Measurements from ENCODE around the gene OR4F6.
A peak's percentile ranks its signal among the peaks of the same experiment; 100 is the strongest.

OR4F6 gene

DNA sequence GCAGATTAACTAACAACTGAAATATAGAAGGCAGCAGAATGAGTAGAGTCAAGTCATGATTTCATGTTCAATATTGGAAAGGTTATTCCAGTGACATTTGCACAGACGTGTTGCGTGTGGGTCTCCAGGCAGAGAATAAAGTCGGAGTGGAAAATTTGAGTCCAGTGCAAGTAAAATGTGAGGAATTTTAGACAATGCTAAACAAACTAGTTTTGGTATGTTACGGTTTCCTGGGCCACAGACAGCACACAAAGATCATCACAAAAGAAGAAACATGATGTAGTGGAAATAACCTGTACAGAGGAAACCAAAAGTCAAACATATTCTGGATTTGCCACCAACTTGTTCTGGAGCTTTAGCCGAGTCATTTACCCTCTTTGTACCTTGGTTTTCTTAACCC lies 367 bp downstream of the OR4F6 start:
- H3K27me3 ChIP-seq (ENCODE audit: control insufficient read depth in 3 of 3, insufficient read depth in 3 of 3, low read depth in 1 of 3, low read length in 3 of 3): peaks cover 0 to 5% (median 0%) of the 10 kb centered on the region in 3 experiments
- no peak overlapping the region for H3K4me2 ChIP-seq (ENCODE audit: insufficient read depth, low read length, poor library complexity, severe bottlenecking)
- H3K4ac ChIP-seq (ENCODE audit: low read length): no peak overlapping the region
- no peaks in the 10 kb centered on the region for H3K9me3 ChIP-seq (replicated peaks in 1 of 2; ENCODE audit: control insufficient read depth in 2 of 2, insufficient read depth in 1 of 2, low read depth in 1 of 2, low read length in 2 of 2)
- no peak overlapping the region for H3K4me3 ChIP-seq (ENCODE audit: low read length in 2 of 2)
- H3K36me3 ChIP-seq (replicated peaks in 1 of 2; ENCODE audit: control insufficient read depth in 2 of 2, insufficient read depth in 2 of 2, low read length in 2 of 2): no peaks in the 10 kb centered on the region
- H4K91ac ChIP-seq (ENCODE audit: low read depth, low read length, poor library complexity): no peak overlapping the region
- H3K14ac ChIP-seq (ENCODE audit: low read length): no peak overlapping the region
- no peak overlapping the region for H2BK5ac ChIP-seq (ENCODE audit: low read length)
- no peak overlapping the region for H3K18ac ChIP-seq (ENCODE audit: low read length)
- no peak overlapping the region for H4K8ac ChIP-seq (ENCODE audit: low read depth, low read length)
- no peak overlapping the region for H3K27ac ChIP-seq (replicated peaks; ENCODE audit: low read length)
- no peak overlapping the region for H2AK5ac ChIP-seq (ENCODE audit: low read depth, low read length)
- WGBS, 2 donors (ENCODE audit: extremely low coverage in 2 of 2, insufficient read length in 2 of 2, insufficient replicate concordance in 1 of 2): no CpG with 5 or more reads among the region's 5 CpGs
- no peak overlapping the region for H3K9ac ChIP-seq (ENCODE audit: low read depth, low read length, poor library complexity)
- no peak for DNase-seq (ENCODE audit: low spot score)
- no peak overlapping the region for H2BK120ac ChIP-seq (ENCODE audit: low read depth, low read length)
- no peaks in the 10 kb centered on the region for H3K79me1 ChIP-seq (ENCODE audit: low read depth, low read length)
- H2AFZ ChIP-seq (ENCODE audit: low read length): no peak overlapping the region
- no peaks in the 10 kb centered on the region for H3K4me1 ChIP-seq (ENCODE audit: control insufficient read depth in 2 of 2, insufficient read depth in 1 of 2, low read depth in 1 of 2, low read length in 2 of 2)
- H2BK12ac ChIP-seq (ENCODE audit: low read length): no peak overlapping the region
- H3K23ac ChIP-seq (ENCODE audit: low read depth, low read length, poor library complexity): no peak overlapping the region
- H2BK15ac ChIP-seq (ENCODE audit: low read length): no peak overlapping the region

DNA sequence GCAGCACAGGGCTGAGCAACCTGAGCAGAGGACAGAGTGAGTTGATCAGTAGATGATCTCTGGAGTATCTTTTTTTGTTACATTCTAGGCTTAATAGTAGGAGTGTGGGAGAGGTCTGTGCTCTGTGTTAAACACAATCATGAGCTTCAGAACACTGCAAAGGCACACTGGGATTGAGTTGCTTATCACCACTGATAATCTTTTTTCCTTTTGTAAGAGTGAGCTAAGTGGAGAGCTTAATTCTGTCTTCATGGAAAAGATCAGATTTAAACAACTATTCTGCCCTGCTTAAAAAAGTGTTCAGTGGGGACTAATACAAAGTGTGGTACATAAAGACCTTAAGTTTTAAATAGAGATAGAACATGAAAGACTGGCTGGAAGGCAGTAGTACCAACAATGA lies 1.1 kb downstream of the OR4F6 start:
- Histone ChIP-seq H2BK5ac (ENCODE audit: low read length) (no peak overlapping the region), H4K8ac (ENCODE audit: low read depth, low read length) (no peak overlapping the region), H3K79me1 (ENCODE audit: low read depth, low read length) (no peaks in the 10 kb centered on the region), H3K4me1 (ENCODE audit: control insufficient read depth in 2 of 2, insufficient read depth in 1 of 2, low read depth in 1 of 2, low read length in 2 of 2) (no peaks in the 10 kb centered on the region), H3K36me3 (replicated peaks in 1 of 2; ENCODE audit: control insufficient read depth in 2 of 2, insufficient read depth in 2 of 2, low read length in 2 of 2) (no peaks in the 10 kb centered on the region), H3K23ac (ENCODE audit: low read depth, low read length, poor library complexity) (no peak overlapping the region), H3K14ac (ENCODE audit: low read length) (no peak overlapping the region), H3K9me3 (replicated peaks in 1 of 2; ENCODE audit: control insufficient read depth in 2 of 2, insufficient read depth in 1 of 2, low read depth in 1 of 2, low read length in 2 of 2) (no peaks in the 10 kb centered on the region), H3K4ac (ENCODE audit: low read length) (no peak overlapping the region), H3K27ac (replicated peaks; ENCODE audit: low read length) (no peak overlapping the region), H2AK5ac (ENCODE audit: low read depth, low read length) (no peak overlapping the region), H2AFZ (ENCODE audit: low read length) (no peak overlapping the region), H3K4me2 (ENCODE audit: insufficient read depth, low read length, poor library complexity, severe bottlenecking) (no peak overlapping the region), H2BK120ac (ENCODE audit: low read depth, low read length) (no peak overlapping the region), H3K18ac (ENCODE audit: low read length) (no peak overlapping the region), H2BK15ac (ENCODE audit: low read length) (no peak overlapping the region), H3K9ac (ENCODE audit: low read depth, low read length, poor library complexity) (no peak overlapping the region), H4K91ac (ENCODE audit: low read depth, low read length, poor library complexity) (no peak overlapping the region), H3K27me3 (ENCODE audit: control insufficient read depth in 3 of 3, insufficient read depth in 3 of 3, low read depth in 1 of 3, low read length in 3 of 3) (peaks cover 0 to 5% (median 0%) of the 10 kb centered on the region in 3 experiments), H2BK12ac (ENCODE audit: low read length) (no peak overlapping the region), H3K4me3 (ENCODE audit: low read length in 2 of 2) (no peak overlapping the region)
- no peak for DNase-seq (ENCODE audit: low spot score)

DNA sequence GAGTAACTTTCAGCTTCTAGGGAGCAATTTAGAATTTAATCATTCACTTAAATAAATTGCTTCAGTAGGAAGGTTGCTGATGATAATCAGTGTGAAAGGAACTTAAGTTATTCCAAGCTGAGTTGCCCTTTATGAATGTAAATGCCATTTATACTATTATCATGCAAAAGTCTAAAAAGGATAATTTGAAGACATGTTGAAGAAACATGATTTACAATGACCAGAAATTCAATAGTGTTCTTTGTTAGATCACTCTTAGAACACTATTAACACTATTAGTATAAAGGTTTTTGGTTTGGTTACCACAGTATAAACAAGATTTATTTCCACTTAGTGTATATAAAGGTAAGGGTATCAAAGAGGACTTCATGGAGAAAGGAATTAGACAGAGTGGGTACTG lies 1.6 kb downstream of the OR4F6 start:
- no peak overlapping the region for H4K91ac ChIP-seq (ENCODE audit: low read depth, low read length, poor library complexity)
- no peaks in the 10 kb centered on the region for H3K36me3 ChIP-seq (replicated peaks in 1 of 2; ENCODE audit: control insufficient read depth in 2 of 2, insufficient read depth in 2 of 2, low read length in 2 of 2)
- no peaks in the 10 kb centered on the region for H3K79me1 ChIP-seq (ENCODE audit: low read depth, low read length)
- no peak overlapping the region for H3K18ac ChIP-seq (ENCODE audit: low read length)
- H3K9ac ChIP-seq (ENCODE audit: low read depth, low read length, poor library complexity): no peak overlapping the region
- no peak overlapping the region for H2AK5ac ChIP-seq (ENCODE audit: low read depth, low read length)
- no peak overlapping the region for H3K23ac ChIP-seq (ENCODE audit: low read depth, low read length, poor library complexity)
- no peak for DNase-seq (ENCODE audit: low spot score)
- H3K4me2 ChIP-seq (ENCODE audit: insufficient read depth, low read length, poor library complexity, severe bottlenecking): no peak overlapping the region
- no peak overlapping the region for H2BK120ac ChIP-seq (ENCODE audit: low read depth, low read length)
- no peak overlapping the region for H2BK12ac ChIP-seq (ENCODE audit: low read length)
- H2BK5ac ChIP-seq (ENCODE audit: low read length): no peak overlapping the region
- no peak overlapping the region for H3K14ac ChIP-seq (ENCODE audit: low read length)
- H3K9me3 ChIP-seq (replicated peaks in 1 of 2; ENCODE audit: control insufficient read depth in 2 of 2, insufficient read depth in 1 of 2, low read depth in 1 of 2, low read length in 2 of 2): no peaks in the 10 kb centered on the region
- no peak overlapping the region for H3K27ac ChIP-seq (replicated peaks; ENCODE audit: low read length)
- H3K4me1 ChIP-seq (ENCODE audit: control insufficient read depth in 2 of 2, insufficient read depth in 1 of 2, low read depth in 1 of 2, low read length in 2 of 2): no peaks in the 10 kb centered on the region
- no peak overlapping the region for H3K4me3 ChIP-seq (ENCODE audit: low read length in 2 of 2)
- H3K27me3 ChIP-seq (ENCODE audit: control insufficient read depth in 3 of 3, insufficient read depth in 3 of 3, low read depth in 1 of 3, low read length in 3 of 3): peaks cover 0 to 5% (median 0%) of the 10 kb centered on the region in 3 experiments
- H3K4ac ChIP-seq (ENCODE audit: low read length): no peak overlapping the region
- H2BK15ac ChIP-seq (ENCODE audit: low read length): no peak overlapping the region
- H4K8ac ChIP-seq (ENCODE audit: low read depth, low read length): no peak overlapping the region
- no peak overlapping the region for H2AFZ ChIP-seq (ENCODE audit: low read length)

DNA sequence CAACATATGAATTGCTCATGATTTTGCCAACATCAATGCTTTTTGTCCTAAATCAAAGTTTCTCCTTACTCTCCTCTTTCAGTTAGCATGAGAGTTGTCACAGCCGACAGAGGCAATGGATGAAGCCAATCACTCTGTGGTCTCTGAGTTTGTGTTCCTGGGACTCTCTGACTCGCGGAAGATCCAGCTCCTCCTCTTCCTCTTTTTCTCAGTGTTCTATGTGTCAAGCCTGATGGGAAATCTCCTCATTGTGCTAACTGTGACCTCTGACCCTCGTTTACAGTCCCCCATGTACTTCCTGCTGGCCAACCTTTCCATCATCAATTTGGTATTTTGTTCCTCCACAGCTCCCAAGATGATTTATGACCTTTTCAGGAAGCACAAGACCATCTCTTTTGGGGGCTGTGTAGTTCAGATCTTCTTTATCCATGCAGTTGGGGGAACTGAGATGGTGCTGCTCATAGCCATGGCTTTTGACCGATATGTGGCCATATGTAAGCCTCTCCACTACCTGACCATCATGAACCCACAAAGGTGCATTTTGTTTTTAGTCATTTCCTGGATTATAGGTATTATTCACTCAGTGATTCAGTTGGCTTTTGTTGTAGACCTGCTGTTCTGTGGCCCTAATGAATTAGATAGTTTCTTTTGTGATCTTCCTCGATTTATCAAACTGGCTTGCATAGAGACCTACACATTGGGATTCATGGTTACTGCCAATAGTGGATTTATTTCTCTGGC lies 2.5 kb downstream of the OR4F6 start:
- Histone ChIP-seq H2BK5ac (ENCODE audit: low read length) (no peak overlapping the region), H4K91ac (ENCODE audit: low read depth, low read length, poor library complexity) (no peak overlapping the region), H3K27ac (replicated peaks; ENCODE audit: low read length) (no peak overlapping the region), H3K4me2 (ENCODE audit: insufficient read depth, low read length, poor library complexity, severe bottlenecking) (no peak overlapping the region), H2BK15ac (ENCODE audit: low read length) (no peak overlapping the region), H3K18ac (ENCODE audit: low read length) (no peak overlapping the region), H3K4ac (ENCODE audit: low read length) (no peak overlapping the region), H2AFZ (ENCODE audit: low read length) (peak overlapping the region; percentile 77), H3K4me3 (ENCODE audit: low read length in 2 of 2) (no peak overlapping the region), H4K8ac (ENCODE audit: low read depth, low read length) (no peak overlapping the region), H3K36me3 (replicated peaks in 1 of 2; ENCODE audit: control insufficient read depth in 2 of 2, insufficient read depth in 2 of 2, low read length in 2 of 2) (no peaks in the 10 kb centered on the region), H2AK5ac (ENCODE audit: low read depth, low read length) (no peak overlapping the region), H3K14ac (ENCODE audit: low read length) (no peak overlapping the region), H3K9me3 (replicated peaks in 1 of 2; ENCODE audit: control insufficient read depth in 2 of 2, insufficient read depth in 1 of 2, low read depth in 1 of 2, low read length in 2 of 2) (no peaks in the 10 kb centered on the region), H3K27me3 (ENCODE audit: control insufficient read depth in 3 of 3, insufficient read depth in 3 of 3, low read depth in 1 of 3, low read length in 3 of 3) (peaks cover 0 to 5% (median 0%) of the 10 kb centered on the region in 3 experiments), H2BK120ac (ENCODE audit: low read depth, low read length) (no peak overlapping the region), H3K79me1 (ENCODE audit: low read depth, low read length) (no peaks in the 10 kb centered on the region), H3K4me1 (ENCODE audit: control insufficient read depth in 2 of 2, insufficient read depth in 1 of 2, low read depth in 1 of 2, low read length in 2 of 2) (no peaks in the 10 kb centered on the region), H3K9ac (ENCODE audit: low read depth, low read length, poor library complexity) (no peak overlapping the region), H3K23ac (ENCODE audit: low read depth, low read length, poor library complexity) (no peak overlapping the region), H2BK12ac (ENCODE audit: low read length) (no peak overlapping the region)
- WGBS, 2 donors (ENCODE audit: extremely low coverage in 2 of 2, insufficient read length in 2 of 2, insufficient replicate concordance in 1 of 2): no CpG with 5 or more reads among the region's 6 CpGs
- DNase-seq (ENCODE audit: low spot score): no peak

Data from neuronal stem cell (in vitro differentiated cells).